HepG2 (cell line): ENCODE results near the gene SPINDOC. TPM values are rescaled to one million over a fixed set of nuclear protein-coding genes. Genes with fewer than 3 reads are reported as not detected.
A peak's percentile ranks its signal among the peaks of the same experiment; 100 is the strongest.

ENCODE experiments used
- ATAD3A ChIP-seq: sonication (generic); formaldehyde crosslinking; IDR thresholded peaks from 2 replicates; pipeline ENCODE4 v1.4.0; 2020; ENCODE audit warnings: missing genetic modification reagents
- ELF3 ChIP-seq: IDR thresholded peaks from 2 replicates; pipeline ENCODE4 v1.6.1; 2016; ENCODE audit warnings: missing genetic modification reagents, missing compliant biosample characterization
- FOXA3 ChIP-seq: IDR thresholded peaks from 2 replicates; pipeline ENCODE4 v1.6.1; 2016; ENCODE audit warnings: missing genetic modification reagents, missing compliant biosample characterization
- FOXK1 ChIP-seq: sonication (generic); formaldehyde crosslinking; IDR thresholded peaks from 2 replicates; pipeline ENCODE4 v1.4.0; 2020; ENCODE audit warnings: low read depth, missing genetic modification reagents, borderline replicate concordance
- MLLT10 ChIP-seq: sonication (generic); formaldehyde crosslinking; IDR thresholded peaks from 2 replicates; pipeline ENCODE4 v1.4.0; 2020; ENCODE audit warnings: missing genetic modification reagents
- NBN ChIP-seq: fragments of 450-650 bp; conservative IDR thresholded peaks from 2 replicates; pipeline ENCODE4 v1.6.1; 2017
- POLR2AphosphoS5 ChIP-seq: IDR thresholded peaks from 2 replicates; pipeline ENCODE4 v1.6.1; 2012; ENCODE audit warnings: low read depth, low read length
- PPARG ChIP-seq: conservative IDR thresholded peaks from 2 replicates; pipeline ENCODE4 v1.6.1; 2016; ENCODE audit warnings: missing biosample characterization, missing genetic modification reagents
- RARA ChIP-seq: IDR thresholded peaks from 2 replicates; pipeline ENCODE4 v1.6.1; 2016; ENCODE audit warnings: missing genetic modification reagents, missing compliant biosample characterization
- SAFB2 ChIP-seq: sonication (generic); formaldehyde crosslinking; IDR thresholded peaks from 2 replicates; pipeline ENCODE4 v1.5.1; 2020; ENCODE audit warnings: missing genetic modification reagents, low read depth, mild to moderate bottlenecking, borderline replicate concordance
- SNRNP70 ChIP-seq: fragments of 200-400 bp; formaldehyde crosslinking; IDR thresholded peaks from 2 replicates; pipeline ENCODE4 v1.6.1; 2017; ENCODE audit warnings: mild to moderate bottlenecking, low read depth, low read length, moderate library complexity
- STAT6 ChIP-seq: sonication (generic); formaldehyde crosslinking; IDR thresholded peaks from 2 replicates; pipeline ENCODE4 v1.4.0; 2020; ENCODE audit warnings: missing genetic modification reagents, mild to moderate bottlenecking, borderline replicate concordance
- ZBTB46 ChIP-seq: sonication (generic); formaldehyde crosslinking; IDR thresholded peaks from 2 replicates; pipeline ENCODE4 v1.4.0; 2020; ENCODE audit warnings: mild to moderate bottlenecking, missing genetic modification reagents, borderline replicate concordance
- ZBTB7B ChIP-seq: sonication (generic); formaldehyde crosslinking; IDR thresholded peaks from 2 replicates; pipeline ENCODE4 v1.4.0; 2020; ENCODE audit warnings: missing genetic modification reagents
- ZNF20 ChIP-seq: sonication (generic); formaldehyde crosslinking; IDR thresholded peaks from 2 replicates; pipeline ENCODE4 v1.4.0; 2020; ENCODE audit warnings: mild to moderate bottlenecking, moderate library complexity, missing genetic modification reagents
- ZNF281 ChIP-seq: sonication (generic); formaldehyde crosslinking; IDR thresholded peaks from 2 replicates; pipeline ENCODE4 v1.4.0; 2020; ENCODE audit warnings: missing genetic modification reagents, borderline replicate concordance
- ZNF317 ChIP-seq: sonication (generic); formaldehyde crosslinking; IDR thresholded peaks from 2 replicates; pipeline ENCODE4 v1.5.0; 2020; ENCODE audit warnings: mild to moderate bottlenecking, missing genetic modification reagents
- ZNF431 ChIP-seq: sonication (generic); formaldehyde crosslinking; IDR thresholded peaks from 2 replicates; pipeline ENCODE4 v1.9.0; 2022; ENCODE audit warnings: missing genetic modification reagents, low read depth, mild to moderate bottlenecking, borderline replicate concordance
- ZNF558 ChIP-seq: sonication (generic); formaldehyde crosslinking; IDR thresholded peaks from 2 replicates; pipeline ENCODE4 v1.9.0; 2022; ENCODE audit warnings: mild to moderate bottlenecking, missing genetic modification reagents, borderline replicate concordance
- polyA plus RNA-seq, 8 experiments: library from polyadenylated mRNA; depleted of rRNA in 3 of 8; stranded (reverse) in 7 of 8; unstranded in 1 of 8; fragments of >200 nt; fragmentation: Illumina TruSeq in 4 of 8; extraction: Trizol in 4 of 8; gene quantifications; 2 replicates each; pipeline versions ENCODE4 v1.2.1 to v1.2.3, GENCODE V29; 2011 to 2016; ENCODE audit warnings: low read depth in 4 of 8, missing spikeins in 1 of 8, mixed read lengths in 1 of 8; ENCODE audit not compliant: insufficient read depth in 1 of 8
- total RNA-seq, 5 experiments: library from RNA; depleted of rRNA; stranded (reverse); fragments of >200 nt; fragmentation: Illumina TruSeq; extraction: Trizol; gene quantifications; 2 replicates each; pipeline ENCODE4 v1.2.3, GENCODE V29; 2016; ENCODE audit warnings: low read depth in 1 of 5
- TF ChIP-seq, protein P1 (sequence below): sonication (generic); formaldehyde crosslinking; IDR thresholded peaks from 2 replicates; pipeline ENCODE4 v1.5.1; 2020; ENCODE audit warnings: mild to moderate bottlenecking, missing genetic modification reagents, moderate library complexity
- TF ChIP-seq, protein P2 (sequence below): sonication (generic); formaldehyde crosslinking; IDR thresholded peaks from 2 replicates; pipeline ENCODE4 v1.5.0; 2020; ENCODE audit warnings: mild to moderate bottlenecking, missing genetic modification reagents, moderate library complexity

Gene SPINDOC
- total and polyA plus RNA-seq, 2 of the 13 experiments (the other 11 are each of a cell fraction or from before 2014, with no cell fraction given), result 21.4 to 29.9 TPM

DNA sequence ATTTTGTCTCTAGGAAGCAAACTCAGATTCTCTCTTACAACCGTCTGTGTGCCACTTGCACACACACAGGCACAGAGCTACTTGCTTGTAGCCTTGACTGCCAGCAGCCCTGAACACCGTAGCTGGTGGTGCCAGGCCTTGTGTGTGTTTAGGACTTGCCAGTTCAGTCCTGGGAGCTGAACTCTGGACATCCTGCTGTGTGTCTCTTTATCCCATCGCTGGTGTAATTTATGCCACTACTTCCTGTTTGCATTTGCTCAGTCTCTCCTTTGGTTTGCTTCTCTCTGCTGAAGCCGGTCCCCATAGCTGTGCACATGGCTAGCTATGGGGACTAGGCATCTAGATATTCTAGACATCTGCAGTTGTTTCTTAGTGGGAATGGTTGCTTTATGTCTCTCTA lies 49.7 kb downstream of the SPINDOC start (continued):
- TF ChIP-seq ZBTB7B (CRISPR knock-in tag) (no peak), SAFB2 (CRISPR knock-in tag) (no peak), ZNF281 (CRISPR knock-in tag) (peak; percentile 26; the same call in 1 of the 2 replicates), SNRNP70 (no peak), MLLT10 (no peak), ZNF558 (CRISPR knock-in tag) (peak; percentile 99; the same call in 1 of the 2 replicates), ZNF431 (CRISPR knock-in tag) (no peak), NBN (no peak), ZBTB46 (CRISPR knock-in tag) (no peak), FOXK1 (CRISPR knock-in tag) (peak; percentile 22; the same call in 1 of the 2 replicates), ATAD3A (CRISPR knock-in tag) (no peak), PPARG (CRISPR knock-in tag) (no peak), ZNF20 (no peak), RARA (CRISPR knock-in tag) (peak; percentile 32; the same call in 1 of the 2 replicates), ZNF317 (CRISPR knock-in tag) (no peak), STAT6 (CRISPR knock-in tag) (no peak), FOXA3 (CRISPR knock-in tag) (peak; percentile 63), POLR2AphosphoS5 (no peak), ELF3 (peak; percentile 98)
- TF ChIP-seq, protein P1, sequence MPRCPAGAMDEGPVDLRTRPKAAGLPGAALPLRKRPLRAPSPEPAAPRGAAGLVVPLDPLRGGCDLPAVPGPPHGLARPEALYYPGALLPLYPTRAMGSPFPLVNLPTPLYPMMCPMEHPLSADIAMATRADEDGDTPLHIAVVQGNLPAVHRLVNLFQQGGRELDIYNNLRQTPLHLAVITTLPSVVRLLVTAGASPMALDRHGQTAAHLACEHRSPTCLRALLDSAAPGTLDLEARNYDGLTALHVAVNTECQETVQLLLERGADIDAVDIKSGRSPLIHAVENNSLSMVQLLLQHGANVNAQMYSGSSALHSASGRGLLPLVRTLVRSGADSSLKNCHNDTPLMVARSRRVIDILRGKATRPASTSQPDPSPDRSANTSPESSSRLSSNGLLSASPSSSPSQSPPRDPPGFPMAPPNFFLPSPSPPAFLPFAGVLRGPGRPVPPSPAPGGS (CRISPR knock-in tag), result no peak
- TF ChIP-seq, protein P2, sequence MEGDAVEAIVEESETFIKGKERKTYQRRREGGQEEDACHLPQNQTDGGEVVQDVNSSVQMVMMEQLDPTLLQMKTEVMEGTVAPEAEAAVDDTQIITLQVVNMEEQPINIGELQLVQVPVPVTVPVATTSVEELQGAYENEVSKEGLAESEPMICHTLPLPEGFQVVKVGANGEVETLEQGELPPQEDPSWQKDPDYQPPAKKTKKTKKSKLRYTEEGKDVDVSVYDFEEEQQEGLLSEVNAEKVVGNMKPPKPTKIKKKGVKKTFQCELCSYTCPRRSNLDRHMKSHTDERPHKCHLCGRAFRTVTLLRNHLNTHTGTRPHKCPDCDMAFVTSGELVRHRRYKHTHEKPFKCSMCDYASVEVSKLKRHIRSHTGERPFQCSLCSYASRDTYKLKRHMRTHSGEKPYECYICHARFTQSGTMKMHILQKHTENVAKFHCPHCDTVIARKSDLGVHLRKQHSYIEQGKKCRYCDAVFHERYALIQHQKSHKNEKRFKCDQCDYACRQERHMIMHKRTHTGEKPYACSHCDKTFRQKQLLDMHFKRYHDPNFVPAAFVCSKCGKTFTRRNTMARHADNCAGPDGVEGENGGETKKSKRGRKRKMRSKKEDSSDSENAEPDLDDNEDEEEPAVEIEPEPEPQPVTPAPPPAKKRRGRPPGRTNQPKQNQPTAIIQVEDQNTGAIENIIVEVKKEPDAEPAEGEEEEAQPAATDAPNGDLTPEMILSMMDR (CRISPR knock-in tag), result no peak
